Esophagus squamous epithelium (tissue), 5 donors: Measurements from ENCODE around the gene CDHR2. TPM values are rescaled to one million over a fixed set of nuclear protein-coding genes. Genes with fewer than 3 reads are reported as not detected.

Experiments
- DNase-seq: peaks from one replicate; lab custom pipeline; 2025; lab: John Stamatoyannopoulos, UW
- H3K27ac ChIP-seq, 4 donors: fragments of 200-600 bp; sonication (generic); one replicate each; pipeline ENCODE4 v1.5.1; 2016 to 2019; ENCODE audit warnings: mild to moderate bottlenecking in 1 of 4
- H3K27me3 ChIP-seq, 4 donors: fragments of 200-600 bp; sonication (generic); 1 replicate in 3 of 4; 2 replicates in 1 of 4; pipeline versions ENCODE4 v1.5.1 to v1.6.0; 2017 to 2021; ENCODE audit warnings: antibody characterized with exemption in 1 of 4
- H3K36me3 ChIP-seq, 3 donors: fragments of 200-600 bp; sonication (generic); one replicate each; pipeline ENCODE4 v1.5.1; 2016 to 2019
- H3K4me1 ChIP-seq, 3 donors: fragments of 200-600 bp; sonication (generic); one replicate each; pipeline ENCODE4 v1.5.1; 2017 to 2019
- H3K4me3 ChIP-seq, 4 donors: fragments of 200-600 bp; sonication (generic); 1 replicate in 3 of 4; 2 replicates in 1 of 4; pipeline ENCODE4 v1.5.1; 2016 to 2019; ENCODE audit warnings: mild to moderate bottlenecking in 2 of 4, moderate library complexity in 1 of 4
- H3K9me3 ChIP-seq, 3 donors: fragments of 200-600 bp; sonication (generic); one replicate each; pipeline ENCODE4 v1.5.1; 2016 to 2019
- POLR2A ChIP-seq, 4 donors: fragments of 450-650 bp; IDR thresholded peaks; one replicate each; pipeline ENCODE4 v1.6.1; 2017; ENCODE audit warnings: antibody characterized with exemption in 4 of 4, mild to moderate bottlenecking in 4 of 4, moderate library complexity in 3 of 4
- WGBS, 2 donors: methylation state at CpG; one replicate each; pipeline ENCODE4 v1.1.5; 2018; 5-methylcytosine and 5-hydroxymethylcytosine counted together
- intact Hi-C: fragments of 100-400 bp; cut with DNase I; formaldehyde crosslinking; loops from one replicate; pipeline ENCODE4 v1.15.0; 2022
- total RNA-seq, 4 donors: library from RNA; depleted of rRNA; stranded (reverse); fragments of >200 nt; gene quantifications; one replicate each; pipeline ENCODE4 v1.1.0, GENCODE V29; 2016
- TF ChIP-seq, protein P1 (sequence below), 6 experiments: fragments of 450-650 bp in 4 of 6; fragments of 200-600 bp in 2 of 6; sonication (generic) in 2 of 6; IDR thresholded peaks; one replicate each; pipeline ENCODE4 v1.5.1; 2016 to 2019; ENCODE audit warnings: antibody characterized with exemption in 6 of 6, mild to moderate bottlenecking in 4 of 6, moderate library complexity in 4 of 6
- donor health status: DM: yes; HTN: yes; CAD: no.

Gene CDHR2
- total RNA-seq, 4 donors from 2014 or later, result under 0.01 TPM; not detected in 3

DNA sequence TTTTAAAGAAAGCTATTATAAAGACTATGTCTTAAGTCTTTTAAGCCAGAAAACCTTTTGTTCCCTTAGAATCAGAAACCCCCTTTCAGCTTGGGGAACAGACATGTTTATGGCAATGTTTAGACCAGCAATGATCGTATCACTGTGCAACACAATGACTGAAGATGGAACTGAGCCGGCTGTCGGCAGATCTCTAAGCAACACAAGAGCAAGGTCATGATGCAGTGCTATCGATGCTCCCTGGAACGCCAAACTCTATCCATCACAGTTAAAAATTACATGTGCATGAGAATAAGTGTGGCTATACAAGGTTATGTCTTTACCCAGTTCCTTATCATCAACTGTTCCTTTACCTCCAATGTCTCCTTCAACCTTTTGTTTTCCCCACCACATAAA lies 10.2 kb upstream of the CDHR2 start:
- Histone ChIP-seq H3K4me1 (peaks cover 40 to 74% (median 53%) of the 10 kb centered on the region in 3 donors), H3K27ac (peak overlapping the region in 2 of 4 donors; percentile 99 to 100), H3K27me3 (no peaks in the 10 kb centered on the region), H3K9me3 (no peaks in the 10 kb centered on the region), H3K36me3 (no peaks in the 10 kb centered on the region), H3K4me3 (no peak overlapping the region)
- WGBS, 2 donors, result 27 to 30% methylated on average over 5 of the region's 5 CpGs
- DNase-seq, result no peak
- TF ChIP-seq, protein P1, sequence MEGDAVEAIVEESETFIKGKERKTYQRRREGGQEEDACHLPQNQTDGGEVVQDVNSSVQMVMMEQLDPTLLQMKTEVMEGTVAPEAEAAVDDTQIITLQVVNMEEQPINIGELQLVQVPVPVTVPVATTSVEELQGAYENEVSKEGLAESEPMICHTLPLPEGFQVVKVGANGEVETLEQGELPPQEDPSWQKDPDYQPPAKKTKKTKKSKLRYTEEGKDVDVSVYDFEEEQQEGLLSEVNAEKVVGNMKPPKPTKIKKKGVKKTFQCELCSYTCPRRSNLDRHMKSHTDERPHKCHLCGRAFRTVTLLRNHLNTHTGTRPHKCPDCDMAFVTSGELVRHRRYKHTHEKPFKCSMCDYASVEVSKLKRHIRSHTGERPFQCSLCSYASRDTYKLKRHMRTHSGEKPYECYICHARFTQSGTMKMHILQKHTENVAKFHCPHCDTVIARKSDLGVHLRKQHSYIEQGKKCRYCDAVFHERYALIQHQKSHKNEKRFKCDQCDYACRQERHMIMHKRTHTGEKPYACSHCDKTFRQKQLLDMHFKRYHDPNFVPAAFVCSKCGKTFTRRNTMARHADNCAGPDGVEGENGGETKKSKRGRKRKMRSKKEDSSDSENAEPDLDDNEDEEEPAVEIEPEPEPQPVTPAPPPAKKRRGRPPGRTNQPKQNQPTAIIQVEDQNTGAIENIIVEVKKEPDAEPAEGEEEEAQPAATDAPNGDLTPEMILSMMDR (IDR thresholded peaks at IDR 0.05), result no peak
- no peak for TF ChIP-seq POLR2A (IDR thresholded peaks at IDR 0.05)
- intact Hi-C loops, result loop anchor here (10.0 kb wide), 1 partner anchor 124 kb away; the partner anchor contains the start of gene CLTB

DNA sequence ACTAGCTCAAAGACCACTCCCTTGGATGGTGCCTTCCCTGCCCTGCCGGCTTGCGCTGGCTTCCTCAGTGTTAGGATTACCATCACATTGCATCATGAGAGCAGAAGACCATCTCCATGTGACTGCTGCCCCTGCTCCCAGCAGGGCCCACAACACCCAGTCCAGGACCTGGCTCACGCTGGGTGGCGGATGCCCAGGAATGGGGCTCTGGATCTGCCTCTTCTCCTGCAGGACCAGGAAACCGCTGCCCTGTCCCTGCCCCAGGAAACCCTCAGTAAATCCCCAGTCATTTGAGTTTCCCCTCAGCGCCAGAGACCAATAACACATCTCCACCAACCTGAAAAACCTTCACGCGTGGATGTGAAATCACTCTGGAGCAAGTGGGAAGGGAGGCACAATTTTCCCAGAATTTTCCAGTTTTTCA lies 8.7 kb upstream of the CDHR2 start:
- no peaks in the 10 kb centered on the region for H3K27me3 ChIP-seq
- no peak for DNase-seq
- no peaks in the 10 kb centered on the region for H3K36me3 ChIP-seq
- peak overlapping the region in 2 of 4 donors; percentile 91 to 95 for H3K27ac ChIP-seq
- WGBS, 2 donors, result 83 to 100% methylated on average over 1 to 8 of the region's 8 CpGs
- TF ChIP-seq POLR2A (IDR thresholded peaks at IDR 0.05), result no peak
- H3K9me3 ChIP-seq, result no peaks in the 10 kb centered on the region
- intact Hi-C loops, result no loop called here
- H3K4me1 ChIP-seq, result peaks cover 26 to 73% (median 38%) of the 10 kb centered on the region in 3 donors
- no peak overlapping the region for H3K4me3 ChIP-seq

DNA sequence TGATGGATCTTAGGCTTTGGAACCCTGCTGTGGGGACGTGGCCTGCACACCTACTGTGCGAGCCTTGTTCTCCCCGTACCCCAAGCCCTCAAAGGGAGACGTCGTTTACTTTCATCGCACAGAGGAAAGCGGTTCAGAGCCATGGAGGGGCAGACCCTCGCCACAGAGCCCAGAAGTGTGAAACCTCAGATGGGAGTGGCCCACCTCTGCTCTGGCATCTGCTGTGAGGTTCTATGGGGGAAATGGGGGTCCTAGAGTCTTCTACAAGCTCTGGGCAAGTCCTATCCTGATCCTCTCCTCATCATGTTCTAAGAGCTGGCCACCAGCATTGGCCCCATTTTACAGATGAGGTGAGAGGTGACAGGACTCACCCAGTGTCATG lies 8.2 kb upstream of the CDHR2 start:
- Histone ChIP-seq H3K27ac (peak overlapping the region; percentile 91 to 95 (median 92)), H3K27me3 (no peaks in the 10 kb centered on the region), H3K4me1 (peaks cover 25 to 73% (median 33%) of the 10 kb centered on the region in 3 donors), H3K4me3 (peak overlapping the region in 2 of 4 donors; percentile 67 to 93), H3K9me3 (no peaks in the 10 kb centered on the region), H3K36me3 (no peaks in the 10 kb centered on the region)
- TF ChIP-seq POLR2A (IDR thresholded peaks at IDR 0.05), result no peak
- TF ChIP-seq, protein P1 (IDR thresholded peaks at IDR 0.05), result no peak
- no peak for DNase-seq
- intact Hi-C loops, result no loop called here
- WGBS, 2 donors, result 69 to 82% methylated on average over 3 to 4 of the region's 8 CpGs

DNA sequence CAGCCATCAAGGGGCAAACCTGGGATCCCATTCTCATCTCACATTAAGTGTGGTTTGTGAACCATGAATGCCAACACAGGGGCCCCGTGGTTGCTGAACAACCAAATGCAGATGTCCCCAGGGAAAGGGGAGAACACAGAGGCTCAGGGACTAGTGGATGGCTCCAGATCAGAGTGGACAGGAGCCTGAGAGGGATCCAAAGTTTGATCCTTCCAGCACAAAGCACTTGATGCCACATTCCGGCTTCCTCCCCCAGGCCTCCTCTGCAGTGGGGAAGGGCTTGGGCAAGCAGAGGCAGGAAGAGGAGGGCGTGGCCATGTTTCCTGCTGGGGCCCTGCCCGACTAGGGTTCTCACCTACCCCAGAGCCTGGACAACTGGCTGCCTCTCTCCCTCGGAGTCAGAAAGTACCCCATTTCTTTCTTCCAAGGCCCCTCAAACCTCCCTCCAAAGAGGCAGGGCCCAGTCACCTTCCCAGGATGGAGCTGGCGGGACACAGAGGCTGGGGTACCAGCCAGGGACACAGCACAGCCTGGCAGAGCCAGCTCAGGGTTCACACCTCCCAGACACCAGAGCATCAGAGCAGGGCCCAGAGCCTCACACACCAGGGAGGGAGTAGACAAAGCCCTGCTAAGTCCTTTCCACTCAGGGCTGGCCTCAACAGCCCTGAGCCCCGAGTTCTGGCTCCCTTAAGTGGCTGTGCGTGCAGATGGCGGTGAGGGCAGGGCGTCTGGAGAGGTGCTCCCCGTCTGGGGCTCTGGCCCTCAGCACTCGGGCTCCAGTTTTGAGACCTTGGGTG lies 7.6 kb upstream of the CDHR2 start:
- TF ChIP-seq, protein P1 (IDR thresholded peaks at IDR 0.05), result no peak
- peak in 2 of 4 donors; percentile 15 to 65 for TF ChIP-seq POLR2A (IDR thresholded peaks at IDR 0.05)
- intact Hi-C loops, result no loop called here
- peak overlapping the region in 3 of 4 donors; percentile 67 to 93 (median 78) for H3K4me3 ChIP-seq

DNA sequence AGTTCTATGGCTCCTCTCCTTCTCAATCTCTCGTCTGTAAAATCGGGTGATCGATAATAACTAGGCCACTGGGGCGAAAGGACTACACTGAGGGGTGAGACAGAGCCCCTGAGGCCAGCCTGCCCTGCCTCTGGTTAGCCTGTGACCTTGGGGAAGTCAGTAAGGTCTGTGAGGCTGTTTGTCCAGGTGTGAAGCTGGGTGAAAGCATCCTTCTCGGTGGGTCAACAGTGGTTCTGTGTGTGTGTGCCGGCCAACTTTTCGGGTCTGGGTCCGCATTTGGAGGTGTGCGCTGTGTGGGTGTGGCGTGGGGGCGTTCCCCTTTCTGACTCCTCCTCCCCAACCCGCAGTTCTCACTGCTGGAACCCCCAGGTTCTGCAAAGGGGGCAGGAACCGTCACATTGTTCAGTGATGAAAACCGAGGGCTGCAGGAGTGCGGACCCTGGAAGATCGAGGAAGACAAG lies 7.0 kb upstream of the CDHR2 start:
- intact Hi-C loops, result no loop called here
- 12 to 20% methylated on average over 5 to 11 of the region's 16 CpGs for WGBS, 2 donors
- Histone ChIP-seq H3K27me3 (no peaks in the 10 kb centered on the region), H3K36me3 (no peaks in the 10 kb centered on the region), H3K27ac (peak overlapping the region; percentile 91 to 95 (median 92)), H3K4me3 (peak overlapping the region; percentile 67 to 93 (median 74)), H3K9me3 (no peaks in the 10 kb centered on the region), H3K4me1 (peaks cover 25 to 72% (median 28%) of the 10 kb centered on the region in 3 donors)
- peak in 1 of 4 donors; percentile 38 for TF ChIP-seq POLR2A (IDR thresholded peaks at IDR 0.05)
- TF ChIP-seq, protein P1 (IDR thresholded peaks at IDR 0.05), result no peak
- DNase-seq, result no peak

More for the DNA sequence above, 7.6 kb upstream of the CDHR2 start:
- H3K4me1 ChIP-seq, result peaks cover 25 to 72% (median 28%) of the 10 kb centered on the region in 3 donors
- peak overlapping the region; percentile 91 to 95 (median 92) for H3K27ac ChIP-seq
- no peak for DNase-seq
- 7 to 19% methylated on average over 4 to 5 of the region's 12 CpGs for WGBS, 2 donors
- no peaks in the 10 kb centered on the region for H3K27me3 ChIP-seq
- H3K9me3 ChIP-seq, result no peaks in the 10 kb centered on the region
- no peaks in the 10 kb centered on the region for H3K36me3 ChIP-seq
